Neural cell (in vitro differentiated cells): Measurements from ENCODE around the gene ZNF483.
"Not testable (repeated sequence)": the region's sequence is repeated elsewhere in the genome, so short reads cannot be mapped to it uniquely, and the experiment has no call there.

ENCODE experiments used
- EP300 ChIP-seq: fragments of 450-650 bp; conservative IDR thresholded peaks from 2 replicates; pipeline ENCODE4 v1.6.1; 2014; ENCODE audit warnings: antibody characterized with exemption, mild to moderate bottlenecking, moderate library complexity; ENCODE audit not compliant: poor library complexity, severe bottlenecking
- EZH2 ChIP-seq: fragments of 200-600, 300-800 bp; shearing (Covaris generic), sonication (generic); IDR thresholded peaks from 2 replicates; pipeline ENCODE4 v1.6.1; 2014; ENCODE audit warnings: antibody characterized with exemption, low read length, borderline replicate concordance, mild to moderate bottlenecking; ENCODE audit not compliant: insufficient read depth, poor library complexity, severe bottlenecking
- MXI1 ChIP-seq: fragments of 450-650 bp; conservative IDR thresholded peaks from 2 replicates; pipeline ENCODE4 v1.6.1; 2014; ENCODE audit warnings: antibody characterized with exemption, mild to moderate bottlenecking; ENCODE audit not compliant: poor library complexity, severe bottlenecking
- POLR2AphosphoS5 ChIP-seq: IDR thresholded peaks from 2 replicates; pipeline ENCODE4 v1.6.1; 2012
- RAD21 ChIP-seq: fragments of 450-650 bp; conservative IDR thresholded peaks from 2 replicates; pipeline ENCODE4 v1.6.1; 2014; ENCODE audit warnings: antibody characterized with exemption, mild to moderate bottlenecking, moderate library complexity
- SMC3 ChIP-seq: fragments of 450-650 bp; conservative IDR thresholded peaks from 2 replicates; pipeline ENCODE4 v1.6.1; 2014; ENCODE audit warnings: antibody characterized with exemption, mild to moderate bottlenecking, moderate library complexity; ENCODE audit not compliant: poor library complexity
- TAF1 ChIP-seq: IDR thresholded peaks from 2 replicates; pipeline ENCODE4 v1.6.1; 2012; ENCODE audit warnings: low read depth
- TF ChIP-seq, protein P1 (sequence below): fragments of 450-650 bp; IDR thresholded peaks from 2 replicates; pipeline ENCODE4 v1.5.1; 2014; ENCODE audit warnings: antibody characterized with exemption, mild to moderate bottlenecking, moderate library complexity; ENCODE audit not compliant: poor library complexity, severe bottlenecking
- TF ChIP-seq, protein P2 (sequence below): IDR thresholded peaks from 2 replicates; pipeline ENCODE4 v1.6.1; 2012; ENCODE audit warnings: borderline replicate concordance

GRCh38 chr9:111617349-111617748 is 92.4 kb downstream of the ZNF483 start:
- TF ChIP-seq, protein P1, sequence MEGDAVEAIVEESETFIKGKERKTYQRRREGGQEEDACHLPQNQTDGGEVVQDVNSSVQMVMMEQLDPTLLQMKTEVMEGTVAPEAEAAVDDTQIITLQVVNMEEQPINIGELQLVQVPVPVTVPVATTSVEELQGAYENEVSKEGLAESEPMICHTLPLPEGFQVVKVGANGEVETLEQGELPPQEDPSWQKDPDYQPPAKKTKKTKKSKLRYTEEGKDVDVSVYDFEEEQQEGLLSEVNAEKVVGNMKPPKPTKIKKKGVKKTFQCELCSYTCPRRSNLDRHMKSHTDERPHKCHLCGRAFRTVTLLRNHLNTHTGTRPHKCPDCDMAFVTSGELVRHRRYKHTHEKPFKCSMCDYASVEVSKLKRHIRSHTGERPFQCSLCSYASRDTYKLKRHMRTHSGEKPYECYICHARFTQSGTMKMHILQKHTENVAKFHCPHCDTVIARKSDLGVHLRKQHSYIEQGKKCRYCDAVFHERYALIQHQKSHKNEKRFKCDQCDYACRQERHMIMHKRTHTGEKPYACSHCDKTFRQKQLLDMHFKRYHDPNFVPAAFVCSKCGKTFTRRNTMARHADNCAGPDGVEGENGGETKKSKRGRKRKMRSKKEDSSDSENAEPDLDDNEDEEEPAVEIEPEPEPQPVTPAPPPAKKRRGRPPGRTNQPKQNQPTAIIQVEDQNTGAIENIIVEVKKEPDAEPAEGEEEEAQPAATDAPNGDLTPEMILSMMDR = not testable (repeated sequence)
- not testable (repeated sequence) for TF ChIP-seq SMC3, MXI1, POLR2AphosphoS5, EZH2, EP300, RAD21, TAF1
- TF ChIP-seq, protein P2, sequence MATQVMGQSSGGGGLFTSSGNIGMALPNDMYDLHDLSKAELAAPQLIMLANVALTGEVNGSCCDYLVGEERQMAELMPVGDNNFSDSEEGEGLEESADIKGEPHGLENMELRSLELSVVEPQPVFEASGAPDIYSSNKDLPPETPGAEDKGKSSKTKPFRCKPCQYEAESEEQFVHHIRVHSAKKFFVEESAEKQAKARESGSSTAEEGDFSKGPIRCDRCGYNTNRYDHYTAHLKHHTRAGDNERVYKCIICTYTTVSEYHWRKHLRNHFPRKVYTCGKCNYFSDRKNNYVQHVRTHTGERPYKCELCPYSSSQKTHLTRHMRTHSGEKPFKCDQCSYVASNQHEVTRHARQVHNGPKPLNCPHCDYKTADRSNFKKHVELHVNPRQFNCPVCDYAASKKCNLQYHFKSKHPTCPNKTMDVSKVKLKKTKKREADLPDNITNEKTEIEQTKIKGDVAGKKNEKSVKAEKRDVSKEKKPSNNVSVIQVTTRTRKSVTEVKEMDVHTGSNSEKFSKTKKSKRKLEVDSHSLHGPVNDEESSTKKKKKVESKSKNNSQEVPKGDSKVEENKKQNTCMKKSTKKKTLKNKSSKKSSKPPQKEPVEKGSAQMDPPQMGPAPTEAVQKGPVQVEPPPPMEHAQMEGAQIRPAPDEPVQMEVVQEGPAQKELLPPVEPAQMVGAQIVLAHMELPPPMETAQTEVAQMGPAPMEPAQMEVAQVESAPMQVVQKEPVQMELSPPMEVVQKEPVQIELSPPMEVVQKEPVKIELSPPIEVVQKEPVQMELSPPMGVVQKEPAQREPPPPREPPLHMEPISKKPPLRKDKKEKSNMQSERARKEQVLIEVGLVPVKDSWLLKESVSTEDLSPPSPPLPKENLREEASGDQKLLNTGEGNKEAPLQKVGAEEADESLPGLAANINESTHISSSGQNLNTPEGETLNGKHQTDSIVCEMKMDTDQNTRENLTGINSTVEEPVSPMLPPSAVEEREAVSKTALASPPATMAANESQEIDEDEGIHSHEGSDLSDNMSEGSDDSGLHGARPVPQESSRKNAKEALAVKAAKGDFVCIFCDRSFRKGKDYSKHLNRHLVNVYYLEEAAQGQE = not testable (repeated sequence)
